ENCODE results near the gene DPP7.

DPP7 gene

DNA sequence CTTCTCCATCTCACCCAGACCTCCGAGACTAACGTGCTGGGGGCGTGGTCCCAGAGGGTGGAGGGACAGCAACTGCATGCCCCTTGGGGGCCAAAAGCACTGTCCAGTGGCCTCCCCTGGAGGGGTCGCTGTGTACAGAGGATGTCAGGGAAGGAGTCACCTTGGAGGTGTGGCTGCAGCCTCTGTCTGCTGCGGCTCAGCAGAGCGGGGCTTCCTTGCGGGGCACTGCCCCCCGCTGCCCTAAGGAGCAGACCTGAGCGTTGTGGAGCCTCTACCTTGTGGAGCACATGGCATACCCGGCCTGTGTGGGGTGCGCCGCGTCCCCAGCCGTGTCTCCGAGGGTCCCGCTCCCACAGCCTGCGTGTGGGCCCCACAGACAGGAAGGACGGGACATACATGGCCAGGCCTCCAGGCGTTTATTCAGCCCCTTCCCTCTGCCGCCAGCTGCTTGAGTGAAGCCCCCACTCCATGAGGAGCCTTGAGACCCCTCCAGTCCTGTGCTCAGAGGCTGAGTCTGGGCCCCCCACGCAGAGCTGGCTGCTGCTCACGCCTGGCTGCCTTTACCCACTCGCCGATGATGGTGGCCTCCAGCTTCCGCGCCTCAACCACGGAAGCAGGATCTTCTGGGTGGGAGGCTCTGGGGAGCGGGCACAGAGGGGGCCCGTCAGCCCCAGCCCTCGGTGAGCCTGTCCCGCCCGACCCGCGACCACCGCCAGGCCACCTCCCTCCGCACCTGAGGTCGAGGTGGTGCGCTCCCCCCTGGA, 4.2 kb downstream of the DPP7 start:
- DNase-seq, result no peak

- DNase-seq, result no peak
Observed at GRCh38 chr9:137109250-137110146, 5.0 kb downstream of the DPP7 start.

GRCh38 chr9:137108608-137109249, 5.8 kb downstream of the DPP7 start:
- DNase-seq, result no peak

GRCh38 chr9:137107982-137108381, 6.6 kb downstream of the DPP7 start:
- DNase-seq, result no peak

- no peak for DNase-seq
Observed at GRCh38 chr9:137107312-137107921, 7.1 kb downstream of the DPP7 start.

DNA sequence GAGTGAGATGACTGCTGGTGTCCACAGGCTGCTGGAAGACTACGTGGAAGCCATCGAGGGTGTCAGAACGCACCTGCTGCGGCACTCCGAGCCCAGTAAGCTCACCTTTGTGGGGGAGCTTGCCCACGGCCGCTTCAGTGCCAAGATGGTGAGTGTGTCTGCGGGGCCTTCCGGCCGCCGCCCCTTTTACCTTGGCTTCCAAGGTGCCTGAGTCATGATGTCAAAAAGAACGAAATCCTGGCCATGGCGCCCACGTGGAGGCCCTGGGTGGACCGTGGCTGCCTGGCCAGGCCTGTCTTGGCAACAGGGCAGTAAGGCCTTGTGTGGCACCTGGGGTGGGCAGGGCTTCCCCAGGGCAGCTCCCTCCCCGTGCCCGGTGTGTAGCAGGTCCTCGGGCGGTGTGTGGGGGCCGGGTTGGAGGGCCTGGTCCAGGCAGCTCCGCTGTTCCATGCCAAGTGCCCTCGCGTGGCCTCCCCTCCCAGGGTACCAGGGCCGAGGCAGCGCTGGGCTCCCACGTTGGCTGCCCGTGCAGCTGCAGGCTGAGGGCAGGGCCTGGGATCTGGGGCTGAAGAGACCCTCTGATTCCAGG, 7.8 kb downstream of the DPP7 start:
- no peak for DNase-seq

- DNase-seq, result no peak
Observed at GRCh38 chr9:137105814-137106661, 8.5 kb downstream of the DPP7 start.

DNA sequence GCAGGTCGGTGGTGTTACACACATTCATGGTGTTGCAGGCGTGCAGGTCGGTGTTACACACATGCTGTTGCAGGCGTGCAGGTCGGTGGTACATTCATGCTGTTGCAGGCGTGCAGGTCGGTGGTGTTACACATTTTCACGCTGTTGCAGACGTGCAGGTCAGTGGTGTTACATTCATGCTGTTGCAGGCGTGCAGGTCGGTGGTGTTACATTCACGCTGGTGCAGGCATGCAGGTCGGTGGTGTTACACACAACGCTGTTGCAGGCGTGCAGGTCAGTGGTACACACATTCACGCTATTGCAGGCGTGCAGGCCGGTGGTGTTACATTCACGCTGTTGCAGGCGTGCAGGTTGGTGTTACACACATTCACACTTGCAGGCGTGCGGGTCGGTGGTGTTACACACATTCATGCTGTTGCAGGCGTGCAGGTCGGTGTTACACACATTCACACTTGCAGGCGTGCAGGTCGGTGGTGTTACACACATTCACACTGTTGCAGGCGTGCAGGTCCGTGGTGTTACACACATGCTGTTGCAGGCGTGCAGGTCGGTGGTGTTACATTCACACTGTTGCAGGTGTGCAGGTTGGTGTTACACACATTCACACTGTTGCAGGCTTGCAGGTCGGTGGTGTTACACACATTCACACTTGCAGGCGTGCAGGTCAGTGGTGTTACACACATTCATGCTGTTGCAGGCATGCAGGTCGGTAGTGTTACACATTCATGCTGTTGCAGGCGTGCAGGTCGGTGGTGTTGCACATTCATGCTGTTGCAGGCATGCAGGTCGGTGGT, 11.1 kb downstream of the DPP7 start:
- no peak for DNase-seq

- no peak for DNase-seq
Observed at GRCh38 chr9:137099231-137099630, 15.3 kb downstream of the DPP7 start.

DNA sequence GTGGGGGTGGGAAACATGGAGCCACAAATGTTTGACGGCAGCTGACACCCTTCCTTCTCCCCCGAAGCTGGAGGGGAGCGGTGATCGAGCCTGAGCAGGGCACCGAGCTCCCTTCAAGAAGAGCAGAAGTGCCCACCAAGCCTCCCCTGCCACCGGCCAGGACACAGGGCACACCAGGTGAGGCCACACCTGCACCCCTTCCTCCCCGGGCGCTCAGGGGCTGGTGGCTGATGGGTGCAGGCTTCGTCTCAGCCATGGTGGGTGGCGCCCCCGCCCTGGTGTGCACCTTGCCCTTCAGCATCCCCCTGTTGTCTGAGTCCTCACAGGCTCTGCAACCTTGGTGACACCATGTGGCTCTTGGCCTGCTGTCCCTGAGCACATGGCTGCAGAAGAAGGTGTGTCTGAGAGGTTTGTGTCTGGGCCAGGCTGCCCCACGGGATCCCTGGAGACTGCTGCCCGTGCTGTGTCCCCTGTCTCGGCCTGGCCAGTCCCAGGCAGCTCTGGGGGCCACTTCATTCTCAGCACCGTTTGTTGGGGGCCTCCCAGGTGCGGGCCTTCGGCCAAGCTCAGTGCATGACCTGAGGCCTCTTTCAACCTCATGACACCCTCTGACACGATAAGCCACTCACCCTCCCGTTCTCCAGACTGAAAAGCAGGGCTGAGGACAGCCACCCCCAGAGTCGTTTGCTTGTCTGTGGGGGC, 16.6 kb downstream of the DPP7 start:
- no peak for DNase-seq

GRCh38 chr9:137096785-137097546, 17.6 kb downstream of the DPP7 start:
- DNase-seq, result no peak

GRCh38 chr9:137095664-137096517, 18.6 kb downstream of the DPP7 start:
- no peak for DNase-seq

- no peak for DNase-seq
Observed at GRCh38 chr9:137089232-137089947, 25.1 kb downstream of the DPP7 start.

- DNase-seq, result no peak
Observed at GRCh38 chr9:137088121-137088520, 26.4 kb downstream of the DPP7 start.

DNA sequence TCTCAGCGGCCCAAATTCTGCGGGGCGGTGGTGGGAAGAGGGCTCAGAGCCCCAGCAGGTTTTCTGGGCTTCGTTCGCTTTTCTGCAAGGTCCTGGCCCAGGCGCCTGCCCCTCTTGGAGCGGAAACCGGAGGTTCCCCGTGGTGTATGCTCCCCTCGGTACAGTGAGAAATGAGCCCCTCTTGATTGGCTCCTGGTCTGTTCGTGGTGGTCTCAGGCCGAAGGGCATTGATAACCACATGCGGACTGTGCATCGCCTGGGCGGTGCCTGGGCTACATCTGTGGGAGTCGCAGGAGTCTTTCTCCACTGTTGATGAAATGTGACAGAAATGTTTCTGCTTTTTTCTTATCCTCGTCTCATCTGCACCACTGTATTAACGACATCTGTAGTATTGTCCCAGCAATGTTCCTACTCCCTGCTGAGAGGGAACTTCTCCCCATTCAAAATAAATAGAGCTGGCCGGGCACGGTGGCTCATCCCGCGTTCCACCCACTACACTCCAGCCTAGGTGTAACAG, 27.1 kb downstream of the DPP7 start:
- DNase-seq, result peak; percentile 78

GRCh38 chr9:137086531-137087408, 27.8 kb downstream of the DPP7 start, which contains the start of gene MAN1B1:
MAN1B1 (plus strand) TSS chr9:137086985; CDS start chr9:137087000, 15 bp downstream.
- peak; percentile 99 for DNase-seq
